ENCODE results near the gene ITGB1BP1.

DNA sequence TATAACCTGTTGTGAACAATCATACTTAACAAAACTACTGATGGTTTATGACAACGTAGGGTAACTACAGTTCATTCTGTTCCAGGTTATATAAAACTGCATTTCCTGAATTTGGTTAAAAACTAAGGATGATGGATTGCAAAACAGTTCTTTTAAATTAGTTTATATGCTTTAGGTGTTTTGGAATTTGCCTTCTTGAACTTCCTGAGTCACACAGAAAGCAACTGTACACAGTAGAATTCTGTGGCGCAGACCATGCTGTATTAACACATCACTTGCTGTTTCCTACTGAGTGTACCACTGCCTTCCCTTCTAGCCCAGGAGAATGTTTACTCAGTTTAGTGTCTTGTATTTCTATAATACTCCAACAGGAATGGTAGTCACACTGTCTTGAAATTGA, 19.4 kb downstream of the ITGB1BP1 start:
- TF ChIP-seq, protein P1, sequence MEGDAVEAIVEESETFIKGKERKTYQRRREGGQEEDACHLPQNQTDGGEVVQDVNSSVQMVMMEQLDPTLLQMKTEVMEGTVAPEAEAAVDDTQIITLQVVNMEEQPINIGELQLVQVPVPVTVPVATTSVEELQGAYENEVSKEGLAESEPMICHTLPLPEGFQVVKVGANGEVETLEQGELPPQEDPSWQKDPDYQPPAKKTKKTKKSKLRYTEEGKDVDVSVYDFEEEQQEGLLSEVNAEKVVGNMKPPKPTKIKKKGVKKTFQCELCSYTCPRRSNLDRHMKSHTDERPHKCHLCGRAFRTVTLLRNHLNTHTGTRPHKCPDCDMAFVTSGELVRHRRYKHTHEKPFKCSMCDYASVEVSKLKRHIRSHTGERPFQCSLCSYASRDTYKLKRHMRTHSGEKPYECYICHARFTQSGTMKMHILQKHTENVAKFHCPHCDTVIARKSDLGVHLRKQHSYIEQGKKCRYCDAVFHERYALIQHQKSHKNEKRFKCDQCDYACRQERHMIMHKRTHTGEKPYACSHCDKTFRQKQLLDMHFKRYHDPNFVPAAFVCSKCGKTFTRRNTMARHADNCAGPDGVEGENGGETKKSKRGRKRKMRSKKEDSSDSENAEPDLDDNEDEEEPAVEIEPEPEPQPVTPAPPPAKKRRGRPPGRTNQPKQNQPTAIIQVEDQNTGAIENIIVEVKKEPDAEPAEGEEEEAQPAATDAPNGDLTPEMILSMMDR (IDR thresholded peaks at IDR 0.05; ENCODE audit: low read depth, low read length): no peak
- TF ChIP-seq POLR2A (IDR thresholded peaks at IDR 0.05; ENCODE audit: extremely low read depth, insufficient read length): no peak
